Ovary (tissue), 9 donors: ENCODE measurements around the gene KRTAP6-1. TPM values are rescaled to one million over a fixed set of nuclear protein-coding genes. Genes with fewer than 3 reads are reported as not detected.

Source experiments
- DNase-seq, 5 donors: peaks; one replicate each; pipeline ENCODE4 v3.0.0-alpha.2; 2019 to 2020
- H3K27ac ChIP-seq, 2 donors: fragments of 200-600 bp; one replicate each; pipeline versions ENCODE4 v1.5.1 to v1.8.0; 2019 to 2022
- H3K27me3 ChIP-seq: fragments of 200-600 bp; one replicate; pipeline ENCODE4 v1.8.0; 2022
- H3K36me3 ChIP-seq: fragments of 200-600 bp; sonication (generic); one replicate; pipeline ENCODE4 v1.5.1; 2019
- H3K4me1 ChIP-seq: one replicate; pipeline ENCODE4 v1.8.1; 2013; ENCODE audit warnings: mild to moderate bottlenecking, moderate library complexity; ENCODE audit not compliant: insufficient read depth
- H3K4me3 ChIP-seq: fragments of 200-600 bp; sonication (generic); one replicate; pipeline ENCODE4 v1.5.1; 2017
- H3K9me3 ChIP-seq, 2 donors: fragments of 200-600 bp in 1 of 2; sonication (generic) in 1 of 2; one replicate each; pipeline versions ENCODE4 v1.5.1 to v1.8.1; 2013 to 2019; ENCODE audit warnings: mild to moderate bottlenecking in 1 of 2, moderate library complexity in 1 of 2
- CTCF ChIP-seq, 3 donors: fragments of 450-650 bp in 2 of 3; fragments of 200-600 bp in 1 of 3; IDR thresholded peaks; one replicate each; pipeline versions ENCODE4 v1.5.1 to v1.8.0; 2016 to 2022; ENCODE audit warnings: antibody characterized with exemption in 3 of 3, mild to moderate bottlenecking in 1 of 3
- EP300 ChIP-seq: sonication (generic); formaldehyde crosslinking; IDR thresholded peaks from one replicate; pipeline ENCODE4 v1.6.1; 2017; ENCODE audit warnings: antibody characterized with exemption
- POLR2A ChIP-seq: fragments of 450-650 bp; IDR thresholded peaks from one replicate; pipeline ENCODE4 v1.6.1; 2017; ENCODE audit warnings: antibody characterized with exemption, mild to moderate bottlenecking, moderate library complexity
- WGBS, 3 donors: extraction: QIAGEN DNeasy Blood & Tissue Kit in 1 of 3; methylation state at CpG; one replicate each; pipeline versions ENCODE4 v1.1.5 to v1.1.7; 2013 to 2017; 5-methylcytosine and 5-hydroxymethylcytosine counted together
- intact Hi-C, 4 donors: fragments of 100-400 bp; cut with DNase I; formaldehyde crosslinking; loops; one replicate each; pipeline versions ENCODE4 v1.11.0 to v1.15.1; 2022 to 2023
- polyA plus RNA-seq, 2 donors: library from polyadenylated mRNA; stranded (reverse); fragments of 200-250 nt in 1 of 2; fragments of 350-450 nt in 1 of 2; fragmentation: Illumina TruSeq in 1 of 2; extraction: RNeasy Lipid Tissue Mini Kit (QIAGEN cat#74804) in 1 of 2; gene quantifications; one replicate each; pipeline ENCODE4 v1.2.3, GENCODE V29; 2013 to 2014
- total RNA-seq, 7 donors: library from RNA; depleted of rRNA in 2 of 7; stranded (reverse); fragments of >200 nt in 2 of 7; fragmentation: NEBNext Ultra II Directional in 3 of 7; extraction: Animal tissue kit (Norgen Biotek cat#: 25700) in 3 of 7; gene quantifications; one replicate each; pipeline versions ENCODE4 v1.1.0 to v1.2.4, GENCODE V29; 2016 to 2023
- donor health status: DM: no; HTN: no; CAD: no; lungs with moderate emphysema.
- donor health status: DM: no; HTN: no; CAD: no.
- donor health status: Bipolar disorder and iron deficiency.
- donor health status: DM: yes; HTN: yes; CAD: no.
- donor health status: DM: no; HTN: no; CAD: no.
- donor health status: DM: yes; HTN: yes; CAD: no.

KRTAP6-1 gene
- total and polyA plus RNA-seq, 9 donors, result not detected

- TF ChIP-seq CTCF (IDR thresholded peaks at IDR 0.05), result no peak
- no peak for TF ChIP-seq POLR2A
- TF ChIP-seq EP300, result no peak
- no peak within 1 kb of the TSS for H3K4me3 ChIP-seq
- no peak within 1 kb of the TSS for H3K27ac ChIP-seq
- no peaks in the 10 kb centered on the region for H3K4me1 ChIP-seq
- no peaks in the 10 kb centered on the region for H3K9me3 ChIP-seq
- intact Hi-C loops, result no loop called here
- H3K27me3 ChIP-seq, result no peaks in the 10 kb centered on the region
- no peaks in the 10 kb centered on the region for H3K36me3 ChIP-seq
- no peak for DNase-seq
Observed at GRCh38 chr21:30590297-30590696, 23.4 kb downstream of the KRTAP6-1 start, which contains the start of gene KRTAP22-2. TSS of gene KRTAP22-2 (minus strand) at chr21:30590397.

DNA sequence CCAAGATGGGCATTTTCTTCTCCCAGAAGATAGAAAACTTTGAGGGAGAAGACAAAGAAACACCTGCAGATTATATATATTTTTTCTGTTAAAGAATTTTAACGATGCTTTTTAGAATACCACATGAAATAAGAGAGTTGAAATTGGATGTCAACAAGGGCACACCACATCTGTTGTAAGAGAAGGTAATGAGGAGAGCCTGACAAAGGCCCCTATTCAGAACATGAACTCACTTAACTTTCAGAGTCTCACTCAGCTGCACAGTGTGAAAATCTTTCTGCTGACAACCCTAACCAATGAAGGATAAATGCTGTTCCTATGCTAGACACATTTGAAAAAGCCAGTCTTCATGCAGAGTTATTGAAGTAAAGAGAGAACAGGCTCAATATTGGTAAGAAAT, 30.9 kb downstream of the KRTAP6-1 start:
- Histone ChIP-seq H3K27me3 (no peaks in the 10 kb centered on the region), H3K4me3 (no peak overlapping the region), H3K4me1 (no peaks in the 10 kb centered on the region), H3K9me3 (no peaks in the 10 kb centered on the region), H3K36me3 (no peaks in the 10 kb centered on the region), H3K27ac (no peak overlapping the region)
- no peak for DNase-seq
- intact Hi-C loops, result no loop called here
- TF ChIP-seq CTCF (IDR thresholded peaks at IDR 0.05), result no peak
- TF ChIP-seq EP300, result no peak
- no peak for TF ChIP-seq POLR2A
- WGBS, 3 donors, result 12 to 19% (median 13%) methylated on average over 1 of the region's 1 CpG

- DNase-seq, result no peak
- Histone ChIP-seq H3K9me3 (no peaks in the 10 kb centered on the region), H3K4me3 (no peak overlapping the region), H3K4me1 (no peaks in the 10 kb centered on the region), H3K27ac (no peak overlapping the region), H3K36me3 (no peaks in the 10 kb centered on the region), H3K27me3 (no peaks in the 10 kb centered on the region)
- TF ChIP-seq EP300 (no peak), POLR2A (no peak), CTCF (IDR thresholded peaks at IDR 0.05) (no peak)
- WGBS, 3 donors, result 54 to 66% (median 55%) methylated on average over 3 of the region's 3 CpGs
- intact Hi-C loops, result no loop called here
Observed at GRCh38 chr21:30580132-30580531, 33.6 kb downstream of the KRTAP6-1 start.

- no peak overlapping the region for H3K4me3 ChIP-seq
- H3K36me3 ChIP-seq, result no peaks in the 10 kb centered on the region
- no peaks in the 10 kb centered on the region for H3K27me3 ChIP-seq
- H3K9me3 ChIP-seq, result no peaks in the 10 kb centered on the region
- intact Hi-C loops, result no loop called here
- no peaks in the 10 kb centered on the region for H3K4me1 ChIP-seq
- H3K27ac ChIP-seq, result no peak overlapping the region
- DNase-seq, result no peak
- no peak for TF ChIP-seq POLR2A
- TF ChIP-seq EP300, result no peak
- no peak for TF ChIP-seq CTCF (IDR thresholded peaks at IDR 0.05)
- WGBS, 3 donors, result 2 to 8% (median 5%) methylated on average over 1 of the region's 1 CpG
Observed at GRCh38 chr21:30579346-30579745, 34.4 kb downstream of the KRTAP6-1 start.

- no peak overlapping the region for H3K27ac ChIP-seq
- H3K9me3 ChIP-seq, result no peaks in the 10 kb centered on the region
- no peak overlapping the region for H3K4me3 ChIP-seq
- H3K4me1 ChIP-seq, result no peaks in the 10 kb centered on the region
- no peaks in the 10 kb centered on the region for H3K36me3 ChIP-seq
- H3K27me3 ChIP-seq, result no peaks in the 10 kb centered on the region
- no peak for TF ChIP-seq CTCF (IDR thresholded peaks at IDR 0.05)
- no peak for TF ChIP-seq EP300
- TF ChIP-seq POLR2A, result no peak
- intact Hi-C loops, result no loop called here
- no peak for DNase-seq
Observed at GRCh38 chr21:30577766-30578165, 36.0 kb downstream of the KRTAP6-1 start.
